HG03139 (cell line): Measurements from ENCODE around the gene OTULINL.
"Not testable (repeated sequence)": the region's sequence is repeated elsewhere in the genome, so short reads cannot be mapped to it uniquely, and the experiment has no call there.

ENCODE experiments used
- ATAC-seq: cut with Tn5 transposase; IDR thresholded peaks from one replicate; pipeline ENCODE4 v1.9.1; 2021; ENCODE audit not compliant: unreplicated experiment

The OTULINL gene

GRCh38 chr5:14581106-14581890 lies at the start of gene OTULINL:
Gene OTULINL (plus strand): TSS chr5:14581792. CDS start chr5:14581895, 103 bp downstream.
- peak; percentile 98 for ATAC-seq

GRCh38 chr5:14532180-14532579 lies 49.4 kb upstream of the OTULINL start:
- ATAC-seq: no peak

GRCh38 chr5:14534773-14535172 lies 46.8 kb upstream of the OTULINL start:
- ATAC-seq: no peak

- ATAC-seq: no peak
Observed at GRCh38 chr5:14545308-14545707, 36.3 kb upstream of the OTULINL start.

GRCh38 chr5:14545862-14546261 lies 35.7 kb upstream of the OTULINL start:
- no peak for ATAC-seq

GRCh38 chr5:14547666-14548065 lies 33.9 kb upstream of the OTULINL start:
- ATAC-seq: no peak

- ATAC-seq: no peak
Observed at GRCh38 chr5:14551211-14551610, 30.4 kb upstream of the OTULINL start.

GRCh38 chr5:14552017-14552416 lies 29.6 kb upstream of the OTULINL start:
- no peak for ATAC-seq

GRCh38 chr5:14554288-14554687 lies 27.3 kb upstream of the OTULINL start:
- not testable (repeated sequence) for ATAC-seq

GRCh38 chr5:14556015-14556414 lies 25.6 kb upstream of the OTULINL start:
- ATAC-seq: no peak

- no peak for ATAC-seq
Observed at GRCh38 chr5:14557203-14557770, 24.3 kb upstream of the OTULINL start.

- ATAC-seq: no peak
Observed at GRCh38 chr5:14557791-14558415, 23.7 kb upstream of the OTULINL start.

- ATAC-seq: no peak
Observed at GRCh38 chr5:14560091-14560595, 21.4 kb upstream of the OTULINL start.

- no peak for ATAC-seq
Observed at GRCh38 chr5:14561741-14562140, 19.9 kb upstream of the OTULINL start.

GRCh38 chr5:14568333-14568732 lies 13.3 kb upstream of the OTULINL start:
- ATAC-seq: no peak

- ATAC-seq: no peak
Observed at GRCh38 chr5:14569948-14570691, 11.5 kb upstream of the OTULINL start.

- no peak for ATAC-seq
Observed at GRCh38 chr5:14571901-14572300, 9.7 kb upstream of the OTULINL start.

- ATAC-seq: no peak
Observed at GRCh38 chr5:14572385-14572784, 9.2 kb upstream of the OTULINL start.

- ATAC-seq: no peak
Observed at GRCh38 chr5:14572836-14573235, 8.8 kb upstream of the OTULINL start.

- no peak for ATAC-seq
Observed at GRCh38 chr5:14574096-14574495, 7.5 kb upstream of the OTULINL start.

- no peak for ATAC-seq
Observed at GRCh38 chr5:14574891-14575508, 6.6 kb upstream of the OTULINL start.
